ENCODE data around the gene FUT1. TPM values are rescaled to one million over a fixed set of nuclear protein-coding genes. Genes with fewer than 3 reads are reported as not detected.
A peak's percentile ranks its signal among the peaks of the same experiment; 100 is the strongest.

Gene FUT1
- total and polyA plus RNA-seq, 9 of the 15 experiments (the other 6 are each of a cell fraction or from before 2014, with no cell fraction given) = 2.3 to 18.5 (median 8.8) TPM

- TF ChIP-seq MAX (CRISPR knock-in tag; IDR thresholded peaks at IDR 0.05) (peak; percentile 80), C11orf30 (IDR thresholded peaks at IDR 0.05; ENCODE audit: low read depth) (no peak), ZNF175 (CRISPR knock-in tag; IDR thresholded peaks at IDR 0.05; ENCODE audit: low read depth) (peak; percentile 82; the same call in 1 of the 2 replicates), ESRRA (IDR thresholded peaks at IDR 0.05; ENCODE audit: borderline replicate concordance, low read depth) (0 out of 2 replicates have a peak, but pooled peaks have one; percentile 6), KLF1 (tag; IDR thresholded peaks at IDR 0.05) (peak; percentile 39; the same call in 1 of the 2 replicates), EGR1 (conservative IDR thresholded peaks at IDR 0.05) (0 out of 2 replicates have a peak, but pooled peaks have one; percentile 25), TEAD4 (IDR thresholded peaks at IDR 0.05; ENCODE audit: low read length) (peak; percentile 78), TEAD4 (CRISPR knock-in tag; IDR thresholded peaks at IDR 0.05; ENCODE audit: borderline replicate concordance) (no peak), ZNF354B (CRISPR knock-in tag; IDR thresholded peaks at IDR 0.05) (no peak), ZNF431 (CRISPR knock-in tag; IDR thresholded peaks at IDR 0.05) (0 out of 2 replicates have a peak, but pooled peaks have one; percentile 32), POLR2A (conservative IDR thresholded peaks at IDR 0.05) (peak; percentile 61), TAL1 (IDR thresholded peaks at IDR 0.05) (no peak), BACH1 (tag; IDR thresholded peaks at IDR 0.05) (peak; percentile 72; the same call in 1 of the 2 replicates), MAZ (CRISPR knock-in tag; conservative IDR thresholded peaks at IDR 0.05 in 1 of 2, IDR thresholded peaks at IDR 0.05 in 1 of 2) (peak; percentile 58 to 74; a peak in 3 of 4 replicates), FOSL1 (tag; conservative IDR thresholded peaks at IDR 0.05) (0 out of 2 replicates have a peak, but pooled peaks have one; percentile 40), ZNF121 (CRISPR knock-in tag; conservative IDR thresholded peaks at IDR 0.05) (no peak), ZBTB12 (CRISPR knock-in tag; IDR thresholded peaks at IDR 0.05) (0 out of 2 replicates have a peak, but pooled peaks have one; percentile 6), PHTF2 (CRISPR knock-in tag; IDR thresholded peaks at IDR 0.05) (no peak), DLX4 (CRISPR knock-in tag; IDR thresholded peaks at IDR 0.05) (no peak), NCOA4 (IDR thresholded peaks at IDR 0.05; ENCODE audit: partially characterized antibody) (no peak), NRF1 (conservative IDR thresholded peaks at IDR 0.05 in 1 of 2, IDR thresholded peaks at IDR 0.05 in 1 of 2) (peak; percentile 94 to 95), E2F1 (CRISPR knock-in tag; IDR thresholded peaks at IDR 0.05) (peak; percentile 99), SP2 (IDR thresholded peaks at IDR 0.05; ENCODE audit: extremely low read depth, low read depth, low read length, poor library complexity, severe bottlenecking) (peak; percentile 69), PREB (CRISPR knock-in tag; IDR thresholded peaks at IDR 0.05) (no peak), PHF8 (IDR thresholded peaks at IDR 0.05; ENCODE audit: borderline replicate concordance, low read length) (peak; percentile 64; the same call in 1 of the 2 replicates), SLC30A9 (CRISPR knock-in tag; IDR thresholded peaks at IDR 0.05) (no peak)
Measured at GRCh38 chr19:48720613-48721296, 31.7 kb downstream of the FUT1 start (continued).

Measured in K562 (cell line).